Skeletal muscle tissue (tissue), 4 donors: ENCODE data around the gene ECHDC3. TPM values are rescaled to one million over a fixed set of nuclear protein-coding genes. Genes with fewer than 3 reads are reported as not detected.

ENCODE experiments used
- H3K27ac ChIP-seq: one replicate; pipeline ENCODE4 v1.7.0; 2013; ENCODE audit warnings: mild to moderate bottlenecking, low read depth, low read length, inconsistent platforms
- H3K27me3 ChIP-seq, 3 donors: one replicate each; pipeline ENCODE4 v1.7.0; 2013; ENCODE audit warnings: low read length in 3 of 3; ENCODE audit not compliant: control insufficient read depth in 3 of 3, insufficient read depth in 3 of 3
- H3K36me3 ChIP-seq, 3 donors: one replicate each; pipeline ENCODE4 v1.7.0; 2013; ENCODE audit warnings: low read length in 3 of 3; ENCODE audit not compliant: control insufficient read depth in 3 of 3, insufficient read depth in 3 of 3
- H3K4me1 ChIP-seq, 3 donors: one replicate each; pipeline ENCODE4 v1.7.0; 2013; ENCODE audit warnings: low read length in 3 of 3, mild to moderate bottlenecking in 3 of 3; ENCODE audit not compliant: control insufficient read depth in 3 of 3, insufficient read depth in 3 of 3
- H3K4me3 ChIP-seq, 3 donors: one replicate each; pipeline ENCODE4 v1.7.0; 2013; ENCODE audit warnings: low read length in 3 of 3
- H3K9ac ChIP-seq, 3 donors: one replicate each; pipeline ENCODE4 v1.7.0; 2013; ENCODE audit warnings: low read length in 3 of 3, mild to moderate bottlenecking in 3 of 3, moderate library complexity in 2 of 3, low read depth in 1 of 3
- H3K9me3 ChIP-seq, 3 donors: one replicate each; pipeline ENCODE4 v1.7.0; 2013; ENCODE audit warnings: low read length in 3 of 3; ENCODE audit not compliant: control insufficient read depth in 3 of 3
- total RNA-seq: library from RNA; depleted of rRNA; stranded (reverse); fragments of >200 nt; gene quantifications from one replicate; pipeline ENCODE4 v1.2.3, GENCODE V29; 2014
- donor health status: Osteomylitis.

Gene ECHDC3
- total RNA-seq: 20.9 TPM

- H3K36me3 ChIP-seq: no peaks in the 10 kb centered on the region
- no peaks in the 10 kb centered on the region for H3K27me3 ChIP-seq
- peak within 1 kb of the TSS; percentile 70 to 82 (median 82) for H3K4me3 ChIP-seq
- no peaks in the 10 kb centered on the region for H3K9me3 ChIP-seq
- H3K9ac ChIP-seq: peak within 1 kb of the TSS; percentile 79 to 86 (median 84)
- H3K4me1 ChIP-seq: peaks cover 14 to 36% (median 17%) of the 10 kb centered on the region in 3 donors
- peak within 1 kb of the TSS; percentile 84 for H3K27ac ChIP-seq
These were observed at the start of gene ECHDC3 for GRCh38 chr10:11742009-11742778. Gene ECHDC3 (plus strand): TSS chr10:11742382. CDS start chr10:11742577, 195 bp downstream.

GRCh38 chr10:11693376-11693775, 48.8 kb upstream of the ECHDC3 start:
- no peak overlapping the region for H3K4me3 ChIP-seq
- no peaks in the 10 kb centered on the region for H3K4me1 ChIP-seq
- H3K27ac ChIP-seq: no peak overlapping the region
- H3K36me3 ChIP-seq: no peaks in the 10 kb centered on the region
- peaks cover 6 to 17% (median 9%) of the 10 kb centered on the region in 3 donors for H3K27me3 ChIP-seq
- H3K9ac ChIP-seq: no peak overlapping the region
- H3K9me3 ChIP-seq: no peaks in the 10 kb centered on the region

GRCh38 chr10:11695779-11696178, 46.4 kb upstream of the ECHDC3 start:
- Histone ChIP-seq H3K36me3 (no peaks in the 10 kb centered on the region), H3K9ac (no peak overlapping the region), H3K27me3 (peaks cover 0 to 6% (median 4%) of the 10 kb centered on the region in 3 donors), H3K4me1 (no peaks in the 10 kb centered on the region), H3K9me3 (no peaks in the 10 kb centered on the region), H3K27ac (no peak overlapping the region), H3K4me3 (no peak overlapping the region)

- Histone ChIP-seq H3K9me3 (no peaks in the 10 kb centered on the region), H3K4me1 (no peaks in the 10 kb centered on the region), H3K4me3 (no peak overlapping the region), H3K36me3 (no peaks in the 10 kb centered on the region), H3K9ac (no peak overlapping the region), H3K27me3 (peaks cover 0 to 3% (median 0%) of the 10 kb centered on the region in 3 donors), H3K27ac (no peak overlapping the region)
These were observed 44.3 kb upstream of the ECHDC3 start for GRCh38 chr10:11697718-11698527.

- H3K9me3 ChIP-seq: no peaks in the 10 kb centered on the region
- no peaks in the 10 kb centered on the region for H3K4me1 ChIP-seq
- no peaks in the 10 kb centered on the region for H3K36me3 ChIP-seq
- no peak overlapping the region for H3K4me3 ChIP-seq
- H3K27me3 ChIP-seq: no peaks in the 10 kb centered on the region
- H3K27ac ChIP-seq: no peak overlapping the region
- no peak overlapping the region for H3K9ac ChIP-seq
These were observed 43.3 kb upstream of the ECHDC3 start for GRCh38 chr10:11698691-11699549.

- Histone ChIP-seq H3K4me3 (no peak overlapping the region), H3K36me3 (no peaks in the 10 kb centered on the region), H3K27me3 (no peaks in the 10 kb centered on the region), H3K4me1 (no peaks in the 10 kb centered on the region), H3K9me3 (no peaks in the 10 kb centered on the region), H3K9ac (no peak overlapping the region), H3K27ac (no peak overlapping the region)
These were observed 42.6 kb upstream of the ECHDC3 start for GRCh38 chr10:11699550-11700097.

GRCh38 chr10:11700539-11700938, 41.6 kb upstream of the ECHDC3 start:
- Histone ChIP-seq H3K27me3 (no peaks in the 10 kb centered on the region), H3K9me3 (no peaks in the 10 kb centered on the region), H3K4me1 (no peaks in the 10 kb centered on the region), H3K9ac (no peak overlapping the region), H3K27ac (no peak overlapping the region), H3K4me3 (no peak overlapping the region), H3K36me3 (no peaks in the 10 kb centered on the region)

GRCh38 chr10:11701451-11702095, 40.6 kb upstream of the ECHDC3 start:
- Histone ChIP-seq H3K36me3 (no peaks in the 10 kb centered on the region), H3K27me3 (no peaks in the 10 kb centered on the region), H3K4me1 (no peaks in the 10 kb centered on the region), H3K9me3 (no peaks in the 10 kb centered on the region), H3K9ac (no peak overlapping the region), H3K4me3 (no peak overlapping the region), H3K27ac (no peak overlapping the region)

GRCh38 chr10:11702264-11702663, 39.9 kb upstream of the ECHDC3 start:
- Histone ChIP-seq H3K4me3 (no peak overlapping the region), H3K9me3 (no peaks in the 10 kb centered on the region), H3K36me3 (no peaks in the 10 kb centered on the region), H3K27me3 (no peaks in the 10 kb centered on the region), H3K27ac (no peak overlapping the region), H3K9ac (no peak overlapping the region), H3K4me1 (no peaks in the 10 kb centered on the region)
